ENCODE measurements around the gene ANXA5.

DNA sequence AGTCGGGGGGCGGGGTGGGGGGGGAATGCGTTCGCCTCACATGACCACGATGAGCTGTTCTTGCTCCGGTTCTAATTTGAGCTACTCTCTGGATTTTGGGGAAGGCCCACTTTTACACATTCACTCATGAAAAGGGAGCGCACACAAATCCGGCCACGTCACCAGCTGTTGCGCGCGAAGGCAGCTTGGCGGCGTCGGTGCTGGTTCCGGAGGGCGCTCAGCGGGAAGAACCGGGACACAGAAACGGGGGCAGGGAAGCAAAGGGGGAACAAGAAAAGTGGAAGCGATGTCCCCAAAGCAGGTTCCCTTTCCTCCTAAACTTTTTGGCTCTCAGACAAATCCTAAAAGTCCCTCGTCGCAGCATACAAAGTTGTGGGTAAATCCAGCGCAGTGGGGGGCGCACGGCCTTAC lies 605 bp downstream of the ANXA5 start:
- TF ChIP-seq, protein P1, sequence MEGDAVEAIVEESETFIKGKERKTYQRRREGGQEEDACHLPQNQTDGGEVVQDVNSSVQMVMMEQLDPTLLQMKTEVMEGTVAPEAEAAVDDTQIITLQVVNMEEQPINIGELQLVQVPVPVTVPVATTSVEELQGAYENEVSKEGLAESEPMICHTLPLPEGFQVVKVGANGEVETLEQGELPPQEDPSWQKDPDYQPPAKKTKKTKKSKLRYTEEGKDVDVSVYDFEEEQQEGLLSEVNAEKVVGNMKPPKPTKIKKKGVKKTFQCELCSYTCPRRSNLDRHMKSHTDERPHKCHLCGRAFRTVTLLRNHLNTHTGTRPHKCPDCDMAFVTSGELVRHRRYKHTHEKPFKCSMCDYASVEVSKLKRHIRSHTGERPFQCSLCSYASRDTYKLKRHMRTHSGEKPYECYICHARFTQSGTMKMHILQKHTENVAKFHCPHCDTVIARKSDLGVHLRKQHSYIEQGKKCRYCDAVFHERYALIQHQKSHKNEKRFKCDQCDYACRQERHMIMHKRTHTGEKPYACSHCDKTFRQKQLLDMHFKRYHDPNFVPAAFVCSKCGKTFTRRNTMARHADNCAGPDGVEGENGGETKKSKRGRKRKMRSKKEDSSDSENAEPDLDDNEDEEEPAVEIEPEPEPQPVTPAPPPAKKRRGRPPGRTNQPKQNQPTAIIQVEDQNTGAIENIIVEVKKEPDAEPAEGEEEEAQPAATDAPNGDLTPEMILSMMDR (IDR thresholded peaks at IDR 0.05), result peak in 4 of 6 experiments; percentile 21 to 59 (median 32)
- peak; percentile 44 to 67 for TF ChIP-seq POLR2A (IDR thresholded peaks at IDR 0.05)
